HG03025 (cell line): ENCODE results near the gene DGCR8.
A peak's percentile ranks its signal among the peaks of the same experiment; 100 is the strongest.
"Not testable (repeated sequence)": the region's sequence is repeated elsewhere in the genome, so short reads cannot be mapped to it uniquely, and the experiment has no call there.

Experiments used
- ATAC-seq: cut with Tn5 transposase; IDR thresholded peaks from one replicate; pipeline ENCODE4 v1.9.1; 2021; ENCODE audit warnings: mild to moderate bottlenecking, moderate library complexity; ENCODE audit not compliant: unreplicated experiment, low FRiP score

The DGCR8 gene

DNA sequence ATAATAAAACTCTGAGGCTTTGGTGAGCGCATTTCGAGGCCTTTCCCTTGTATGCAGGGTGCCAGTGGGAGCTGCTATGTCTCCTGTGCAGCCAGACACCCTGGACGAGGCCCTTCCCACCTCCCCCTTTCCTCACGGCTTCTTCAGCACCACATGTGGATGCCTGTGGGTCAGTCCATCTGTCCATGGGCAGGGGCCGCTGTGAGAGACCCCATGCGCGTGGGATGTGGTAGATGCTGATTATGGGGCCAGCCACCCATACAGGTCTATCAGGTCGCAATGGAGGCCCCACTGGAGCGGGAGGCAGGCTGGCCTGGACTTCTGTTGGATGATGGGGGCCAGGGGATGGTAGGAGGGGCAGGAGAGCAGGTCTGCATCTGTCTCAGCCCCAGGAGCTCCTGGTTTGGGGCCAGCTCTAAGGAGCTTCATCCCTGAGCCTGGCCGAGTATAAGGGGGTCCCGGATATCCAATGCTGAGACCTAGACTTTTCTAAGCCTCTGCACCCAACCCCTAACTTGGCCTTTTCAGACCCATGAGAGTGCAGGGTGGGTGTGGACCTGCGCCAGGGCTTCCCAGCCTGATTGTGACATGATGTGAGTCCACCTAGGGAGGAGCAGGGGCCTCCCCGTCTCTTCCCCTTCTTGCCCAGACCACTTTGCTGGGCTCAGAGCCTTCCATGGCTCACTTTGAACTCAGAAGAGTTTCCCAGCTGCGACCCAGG lies 14.0 kb upstream of the DGCR8 start:
- no peak for ATAC-seq

DNA sequence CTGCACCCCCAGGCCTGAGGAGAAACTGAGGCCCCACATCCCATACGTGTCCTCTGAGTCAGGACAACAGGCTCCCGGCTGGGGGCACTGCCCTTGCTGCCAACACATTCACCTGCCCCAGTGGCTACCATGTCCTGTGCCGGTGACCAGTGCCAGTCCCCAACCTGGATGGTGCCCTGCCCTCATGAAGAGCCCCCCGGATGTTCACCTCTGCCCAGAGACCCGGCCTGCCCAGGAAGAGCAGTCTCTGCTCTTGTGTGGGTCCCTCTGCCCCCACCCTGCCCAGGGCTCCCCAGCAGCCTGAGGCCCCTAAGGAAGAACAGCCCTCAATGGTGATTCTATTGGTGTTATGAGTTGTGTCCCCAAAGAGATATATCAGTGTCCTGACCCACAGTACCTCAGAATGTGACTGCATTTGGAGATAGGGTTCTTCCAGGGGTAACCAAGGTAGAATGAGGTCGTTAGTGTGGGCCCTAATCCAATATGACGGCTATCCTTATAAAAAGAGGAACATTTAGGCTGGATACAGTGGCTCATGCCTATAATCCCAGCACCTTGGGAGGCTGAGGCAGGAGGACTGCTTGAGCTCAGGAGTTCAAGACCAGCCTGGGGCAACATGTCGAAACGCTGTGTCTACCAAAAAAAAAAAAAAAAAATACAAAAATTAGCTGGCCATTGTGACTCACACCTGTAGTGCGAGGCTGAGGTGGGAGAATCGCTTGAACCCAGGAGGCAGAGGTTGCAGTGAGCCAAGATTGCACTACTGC lies 13.2 kb upstream of the DGCR8 start:
- ATAC-seq = no peak

DNA sequence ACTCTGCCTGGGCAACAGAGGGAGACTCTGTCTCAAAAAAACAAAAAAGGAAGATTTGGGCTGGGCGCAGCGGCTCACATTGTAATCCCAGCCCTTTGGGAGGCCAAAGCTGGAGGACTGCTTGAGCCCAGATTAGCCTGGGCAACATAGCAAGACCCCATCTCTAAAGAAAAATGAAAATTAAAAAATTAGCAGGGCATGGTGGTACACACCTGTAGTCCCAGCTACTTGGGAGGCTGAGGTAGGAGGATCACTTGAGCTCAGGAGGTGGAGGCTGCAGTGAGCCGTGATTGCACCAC lies 12.7 kb upstream of the DGCR8 start:
- ATAC-seq = not testable (repeated sequence)

DNA sequence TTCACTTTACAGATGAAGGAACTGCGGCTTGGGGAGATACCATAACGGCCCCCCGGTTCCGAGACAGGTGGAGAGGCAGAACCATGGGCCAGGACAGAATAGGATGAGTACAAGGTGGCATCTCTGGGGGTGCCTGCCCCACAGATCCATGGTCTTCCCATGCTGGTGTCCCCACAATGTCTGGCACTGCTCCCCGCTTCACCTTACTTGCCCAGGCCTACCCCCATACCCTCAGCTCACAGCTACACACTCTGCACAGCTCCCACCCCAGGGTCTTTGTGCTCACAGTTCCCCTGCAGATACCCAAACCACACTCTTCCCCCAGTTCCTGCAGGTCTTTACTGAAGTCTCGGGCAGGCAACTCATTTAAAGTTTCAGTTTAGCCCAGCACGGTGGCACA lies 11.4 kb upstream of the DGCR8 start:
- ATAC-seq = no peak

DNA sequence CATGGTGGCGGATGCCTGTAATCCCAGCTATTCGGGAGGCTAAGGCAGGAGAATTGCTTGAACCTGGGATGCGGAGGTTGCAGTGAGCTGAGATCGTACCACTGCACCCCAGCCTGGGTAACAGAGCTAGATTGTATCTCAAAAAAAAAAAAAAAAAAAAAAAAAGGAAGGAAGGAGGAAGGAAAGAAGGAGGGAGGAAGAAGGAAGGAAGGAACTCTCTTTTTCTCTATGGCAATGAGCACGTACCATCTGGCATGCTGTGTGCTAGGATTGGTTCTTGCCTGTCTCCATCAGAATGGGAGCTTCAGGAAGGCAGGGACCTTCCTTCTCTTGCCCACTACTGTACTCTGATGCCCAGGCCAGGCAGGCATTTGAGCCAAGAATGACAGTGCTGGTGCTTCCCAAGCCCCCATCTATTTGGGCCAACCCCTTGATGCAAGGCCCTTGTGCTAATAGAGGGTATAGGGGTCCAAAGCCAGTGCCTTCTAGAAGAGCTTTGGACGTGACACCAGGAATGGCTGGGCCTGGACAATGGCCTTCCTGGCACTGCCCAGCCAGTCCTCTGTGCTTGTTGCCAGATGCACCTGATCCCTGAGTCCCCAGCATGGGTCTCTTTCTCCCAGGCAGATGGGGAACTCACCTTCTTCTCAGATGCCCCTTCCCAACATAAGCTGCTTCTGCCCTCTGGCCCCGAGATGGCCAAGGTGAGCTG lies 10.6 kb upstream of the DGCR8 start:
- no peak for ATAC-seq

DNA sequence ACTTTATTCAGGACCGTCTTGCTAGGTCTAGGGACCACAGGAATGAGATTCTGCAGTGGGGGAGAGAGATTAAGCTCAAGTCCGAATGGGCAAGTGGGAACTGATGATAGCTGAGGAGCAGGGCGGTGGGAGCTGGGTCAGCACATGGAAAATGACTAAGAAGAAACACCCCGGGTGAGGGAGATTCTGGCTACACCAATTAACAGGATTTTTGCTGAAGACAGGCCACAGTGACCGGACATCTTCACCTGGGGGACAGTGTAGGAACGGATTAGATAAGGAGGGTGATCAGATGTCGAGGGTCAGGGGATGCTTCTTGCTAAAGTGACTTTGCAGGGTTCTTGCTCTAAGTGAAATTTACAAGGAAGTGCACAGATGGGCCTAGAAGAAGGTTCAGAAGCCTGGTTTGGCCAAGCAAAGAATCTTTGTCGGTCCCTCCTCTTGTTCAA lies 8.5 kb upstream of the DGCR8 start:
- no peak for ATAC-seq

DNA sequence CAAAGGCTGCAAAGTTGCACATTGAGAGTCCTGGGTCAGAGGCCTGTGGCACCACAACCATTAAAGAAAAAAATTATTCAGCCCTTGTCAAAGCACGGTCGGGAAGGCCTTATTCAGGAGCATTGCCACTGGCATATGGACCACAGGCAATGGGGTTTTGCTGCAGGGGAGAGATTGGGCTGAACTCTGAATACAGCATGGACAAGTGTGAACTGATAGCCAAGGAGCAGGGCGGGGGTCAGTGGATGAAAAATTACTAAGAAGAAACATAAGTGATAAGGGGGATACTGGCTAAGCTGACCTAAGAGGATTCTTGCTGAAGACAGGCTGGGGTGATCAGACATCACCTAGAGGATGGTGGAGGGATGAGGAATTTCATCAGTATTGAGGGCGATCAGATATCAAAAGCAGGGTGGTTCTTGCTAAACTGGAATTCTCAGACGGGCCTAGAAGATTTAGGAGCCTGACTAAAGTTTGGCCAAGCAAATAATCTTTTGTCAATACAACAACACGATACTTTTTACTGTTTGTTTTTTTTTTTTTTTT lies 3.3 kb upstream of the DGCR8 start:
- no peak for ATAC-seq

DNA sequence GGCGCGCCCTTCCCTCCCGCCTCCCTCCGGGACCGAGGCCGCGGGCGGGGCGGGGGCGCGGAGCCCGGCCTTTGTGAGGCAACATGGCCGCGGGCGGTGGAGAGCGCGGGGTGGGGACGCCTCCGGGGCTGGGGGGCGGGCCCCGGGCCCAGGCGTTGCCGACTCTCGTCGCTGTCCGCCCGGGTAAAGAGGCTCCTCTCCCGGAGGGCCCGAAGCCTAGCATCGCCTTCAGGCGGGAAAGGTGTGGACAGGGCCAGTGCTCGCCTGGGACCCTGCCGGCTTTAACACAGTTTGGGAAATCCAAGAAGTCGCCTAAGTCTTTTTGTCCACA lies 369 bp downstream of the DGCR8 start:
- peak; percentile 43 for ATAC-seq

DNA sequence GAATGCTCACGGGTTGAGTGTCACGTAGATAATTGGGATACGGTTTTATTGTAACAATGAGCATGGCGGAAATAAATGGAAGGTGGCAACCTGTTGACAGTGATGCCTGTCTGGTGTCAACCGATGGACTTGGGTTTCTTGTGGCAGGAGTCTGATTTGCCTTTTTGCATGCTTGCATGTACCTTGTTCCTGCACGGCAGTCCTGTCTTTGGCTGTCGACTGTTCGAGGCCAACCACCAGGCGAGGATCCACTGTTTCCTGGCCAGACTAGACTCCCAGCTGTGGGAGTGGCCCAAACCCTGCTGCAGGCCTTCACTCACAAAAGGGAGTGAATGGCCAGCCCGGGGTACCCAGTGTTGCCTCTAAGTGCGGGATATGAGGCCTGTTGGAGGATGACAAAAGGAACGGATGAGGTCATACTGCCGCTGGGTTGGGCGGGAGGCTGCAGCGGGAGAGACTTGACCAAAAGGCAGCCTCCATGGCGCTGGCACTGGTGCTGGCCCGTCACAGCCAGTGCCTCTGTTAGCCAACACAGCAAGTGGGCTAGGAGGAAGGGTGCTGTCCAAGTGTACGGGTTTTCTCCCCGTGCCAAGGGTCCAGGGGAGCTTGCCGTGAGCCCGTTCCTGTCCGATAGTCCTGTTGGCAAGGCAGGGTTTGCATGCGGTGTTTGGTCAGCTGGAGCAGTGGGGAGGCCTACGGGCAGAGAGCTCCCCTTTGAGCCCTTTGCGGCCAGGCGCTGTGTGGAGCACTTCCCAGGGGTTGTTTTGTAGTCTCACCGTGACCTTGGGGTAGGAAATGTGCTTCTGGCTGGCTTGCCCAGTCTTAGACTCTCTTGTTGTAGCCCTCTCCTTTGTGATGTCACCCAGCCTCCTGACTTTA lies 974 bp downstream of the DGCR8 start:
- ATAC-seq = no peak

DNA sequence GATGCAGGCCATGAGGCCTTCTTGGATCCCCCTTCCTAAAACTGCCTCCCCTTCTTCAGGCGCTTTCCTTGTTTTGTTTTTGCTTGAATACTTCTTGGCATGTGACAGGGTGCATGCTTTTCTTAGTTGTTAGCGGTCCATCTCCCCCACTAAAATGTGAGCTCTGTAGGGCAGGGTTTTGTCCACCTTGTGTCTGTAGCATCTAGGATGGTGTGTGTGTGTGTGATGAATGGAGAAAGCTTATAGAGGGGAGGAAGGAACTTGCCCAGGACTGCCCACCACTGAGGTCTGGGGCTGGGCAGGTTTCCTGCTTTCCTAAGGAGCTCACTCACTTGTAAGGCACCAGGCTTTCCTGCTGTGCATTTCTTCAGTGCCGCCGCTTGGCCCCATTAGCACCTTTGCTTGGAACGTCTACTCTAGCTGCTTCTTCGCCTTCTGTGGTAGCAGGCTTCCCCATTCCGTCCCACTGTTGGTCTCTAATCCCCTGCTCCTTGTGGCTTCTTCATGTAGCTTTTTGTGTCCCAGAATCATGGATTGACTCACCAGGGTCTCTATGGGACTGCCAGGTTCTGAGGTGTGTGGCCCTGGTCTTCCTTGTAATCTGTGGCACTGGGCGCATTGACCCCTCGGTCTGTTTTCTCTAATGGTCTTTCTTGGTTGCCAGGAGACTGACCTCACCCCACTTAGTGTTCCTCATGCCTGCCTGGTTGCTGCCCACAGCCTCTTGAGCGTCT lies 3.3 kb downstream of the DGCR8 start:
- ATAC-seq = no peak

DNA sequence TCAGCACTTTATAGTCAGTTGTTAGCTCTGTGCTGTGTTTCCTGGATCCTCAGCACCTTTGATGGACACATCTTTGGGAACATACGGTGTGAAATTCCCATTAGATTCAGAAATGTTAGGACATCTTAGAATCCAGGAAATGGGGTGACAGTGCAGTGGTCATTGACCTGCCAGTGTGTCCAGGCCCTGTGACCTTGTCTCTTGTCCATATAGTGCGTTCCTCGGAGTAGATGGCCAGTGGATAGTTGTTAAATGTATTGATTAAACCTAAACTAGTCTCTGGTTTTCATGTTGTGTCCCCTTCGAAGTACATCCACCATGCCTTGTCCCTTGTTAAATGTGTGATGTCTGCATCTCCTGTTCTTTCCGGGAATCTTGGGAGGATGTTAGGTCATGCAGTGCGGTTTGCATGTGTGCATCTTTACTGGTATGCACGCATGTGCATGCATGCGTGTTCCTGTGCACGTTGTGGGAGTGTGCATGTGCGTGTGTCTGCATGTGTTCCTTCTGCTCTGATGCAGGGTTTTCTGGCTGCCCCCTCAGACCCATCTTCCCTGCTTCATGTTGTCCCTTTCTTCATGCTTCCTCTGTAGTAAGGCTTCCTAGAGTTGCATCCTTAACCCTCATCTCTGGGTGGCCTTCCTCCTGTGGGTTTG lies 4.0 kb downstream of the DGCR8 start:
- ATAC-seq = no peak

DNA sequence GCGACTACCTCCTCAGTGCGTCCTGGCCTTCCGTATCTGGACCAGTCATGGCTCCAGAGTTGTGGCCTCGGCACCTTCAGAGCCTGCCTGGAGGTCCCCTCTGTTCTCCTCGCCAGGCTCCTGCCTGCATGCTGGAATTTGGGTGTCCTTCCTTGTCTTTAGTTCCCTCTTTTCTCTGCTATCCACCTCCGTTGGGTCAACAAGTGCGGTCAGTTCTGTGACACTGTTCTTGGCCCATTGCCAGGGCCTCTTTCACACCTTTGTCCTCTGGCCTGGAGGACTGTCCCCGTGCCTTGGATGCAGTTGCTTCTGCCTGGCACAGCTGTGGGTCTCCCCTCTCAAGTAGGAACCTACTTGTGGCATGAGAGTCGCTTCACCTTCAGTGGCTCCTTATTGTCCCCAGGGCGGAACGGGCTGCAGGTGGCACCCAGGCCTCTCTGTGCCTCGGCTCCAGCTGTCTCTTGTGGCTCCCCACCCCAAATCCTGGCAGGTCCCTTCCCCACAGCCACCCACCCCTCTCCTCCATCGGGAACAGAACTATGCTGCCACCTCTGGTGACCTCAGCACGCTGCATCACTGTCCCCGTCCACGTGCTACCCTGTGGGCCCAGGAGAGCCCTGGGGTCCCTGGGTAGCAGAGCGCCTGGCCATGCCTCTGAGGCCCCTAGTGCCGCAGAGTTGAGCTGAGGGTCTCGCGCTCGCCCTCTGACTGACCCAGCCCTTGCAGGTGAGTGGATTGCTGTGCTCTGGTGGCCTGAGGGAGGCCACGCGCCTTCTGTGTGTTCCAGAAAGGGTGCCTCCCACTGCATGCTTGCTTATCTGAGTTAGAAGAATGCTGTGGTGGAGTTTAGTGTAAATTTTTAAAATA lies 4.7 kb downstream of the DGCR8 start:
- ATAC-seq = no peak

DNA sequence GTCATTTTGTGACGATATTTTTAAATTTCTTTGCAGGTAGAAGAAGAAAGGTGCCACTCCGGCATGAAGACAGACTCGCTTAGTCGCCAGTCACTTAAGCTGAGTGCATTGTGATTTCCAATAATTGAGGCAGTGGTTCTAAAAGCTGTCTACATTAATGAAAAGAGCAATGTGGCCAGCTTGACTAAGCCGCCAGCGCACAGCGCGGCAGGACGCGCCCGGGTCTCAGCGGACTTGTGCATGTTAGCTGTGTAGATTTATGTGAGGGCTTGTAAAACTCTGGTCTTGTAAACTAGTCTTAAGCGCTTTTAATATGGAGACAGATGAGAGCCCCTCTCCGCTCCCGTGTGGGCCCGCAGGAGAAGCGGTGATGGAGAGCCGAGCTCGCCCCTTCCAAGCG lies 5.6 kb downstream of the DGCR8 start:
- no peak for ATAC-seq

DNA sequence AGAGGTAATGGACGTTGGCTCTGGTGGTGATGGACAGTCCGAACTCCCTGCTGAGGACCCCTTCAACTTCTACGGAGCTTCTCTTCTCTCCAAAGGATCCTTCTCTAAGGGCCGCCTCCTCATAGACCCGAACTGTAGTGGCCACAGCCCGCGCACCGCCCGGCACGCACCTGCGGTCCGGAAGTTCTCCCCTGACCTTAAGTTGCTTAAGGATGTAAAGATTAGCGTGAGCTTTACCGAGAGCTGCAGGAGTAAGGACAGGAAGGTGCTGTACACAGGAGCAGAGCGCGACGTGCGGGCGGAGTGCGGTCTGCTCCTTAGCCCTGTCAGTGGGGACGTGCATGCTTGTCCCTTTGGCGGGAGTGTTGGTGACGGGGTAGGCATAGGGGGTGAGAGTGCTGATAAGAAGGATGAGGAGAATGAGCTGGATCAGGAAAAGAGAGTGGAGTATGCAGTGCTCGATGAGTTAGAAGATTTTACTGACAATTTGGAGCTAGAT lies 6.1 kb downstream of the DGCR8 start:
- no peak for ATAC-seq

DNA sequence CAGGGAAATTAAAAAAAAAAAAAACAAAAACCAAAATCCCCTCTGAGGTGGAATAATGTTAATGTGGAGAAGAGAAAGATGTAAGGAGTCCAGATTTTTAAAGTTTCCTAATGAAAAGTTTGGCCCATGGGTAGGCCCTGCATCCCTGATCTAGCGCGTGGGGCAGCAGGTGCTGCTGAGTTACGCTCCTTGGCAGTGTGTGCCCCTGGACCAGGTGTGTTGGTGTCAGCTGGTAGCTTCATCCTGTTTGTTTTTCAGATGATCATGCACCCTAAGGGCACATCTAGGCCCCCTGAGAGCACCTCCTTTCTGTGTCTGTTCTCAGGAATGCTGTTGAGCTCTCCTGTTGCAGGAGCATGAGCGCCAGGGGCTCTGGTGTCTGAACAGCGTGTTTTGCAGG lies 6.7 kb downstream of the DGCR8 start:
- ATAC-seq = no peak

DNA sequence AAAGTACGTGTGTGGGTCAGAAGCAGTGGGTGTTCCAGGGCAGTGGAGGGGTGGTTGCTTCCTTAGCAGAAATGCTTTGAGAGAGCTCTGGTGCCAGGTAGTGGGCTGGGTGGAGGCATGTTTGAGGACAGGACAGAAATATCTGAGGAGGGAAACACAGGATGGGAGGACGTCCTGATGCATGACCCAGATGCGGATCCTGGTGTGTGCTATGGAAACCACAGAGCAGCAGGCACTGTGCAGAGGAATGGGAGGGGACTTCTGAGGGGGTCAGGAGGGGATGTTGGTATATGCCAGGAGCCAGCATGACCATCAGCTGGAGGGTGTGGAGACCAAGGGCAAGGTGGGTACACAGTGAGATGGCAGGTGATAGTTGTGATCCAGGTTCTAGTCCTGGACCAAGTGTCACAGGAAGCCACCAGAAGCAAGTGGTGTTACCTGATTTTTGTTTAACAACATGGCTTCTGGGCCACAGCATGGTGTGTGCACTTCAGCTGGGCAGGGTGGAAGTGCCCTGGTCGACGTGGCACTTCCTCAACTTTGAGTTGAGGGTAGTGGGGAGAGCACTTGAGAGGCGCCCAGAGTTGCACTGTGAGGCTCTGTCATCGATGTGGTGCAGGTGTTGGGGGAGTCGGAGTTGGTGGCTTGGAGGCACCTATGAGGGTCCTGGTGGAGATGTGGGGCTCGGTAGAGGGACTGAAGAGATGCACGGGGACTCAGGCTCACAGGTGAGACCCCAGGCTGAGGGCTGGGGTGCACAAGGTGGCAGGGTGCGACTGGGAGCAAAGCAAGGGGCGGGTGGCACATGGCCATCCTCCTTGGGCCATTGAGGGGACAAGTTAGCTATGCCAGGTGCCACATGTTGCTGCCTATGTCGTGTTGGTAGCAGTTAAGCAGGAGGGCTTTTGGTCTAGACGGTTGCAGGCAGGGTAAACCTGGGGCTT lies 7.5 kb downstream of the DGCR8 start:
- no peak for ATAC-seq

DNA sequence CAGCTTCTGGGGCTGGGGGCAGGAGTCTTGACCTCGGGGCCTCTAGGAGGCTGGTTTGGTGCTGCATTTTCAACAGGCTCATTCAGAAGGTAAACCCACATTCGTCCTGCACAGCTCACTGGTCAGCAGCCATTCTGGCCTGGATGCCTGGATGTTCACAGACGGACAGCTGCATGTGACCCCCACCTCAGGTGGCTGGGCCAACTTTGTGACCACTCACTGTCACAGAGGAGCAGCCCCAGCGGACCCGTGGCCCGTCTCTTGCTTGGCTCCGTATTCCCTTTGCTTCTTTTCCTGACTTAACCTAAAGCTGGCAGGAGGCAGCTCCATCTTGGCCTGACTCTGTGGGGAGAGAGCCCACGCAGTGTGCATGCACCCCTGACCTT lies 8.2 kb downstream of the DGCR8 start:
- no peak for ATAC-seq
